GM12892 (cell line): Measurements from ENCODE around the gene ARHGAP26.

Source experiments
- POLR2A ChIP-seq: IDR thresholded peaks from 2 replicates; pipeline ENCODE4 v1.6.1; 2011; ENCODE audit warnings: low read depth, low read length, control low read depth
- TAF1 ChIP-seq: IDR thresholded peaks from 2 replicates; pipeline ENCODE4 v1.6.1; 2011; ENCODE audit warnings: low read depth, mild to moderate bottlenecking, control low read depth, low read length, borderline replicate concordance

- no peak for TF ChIP-seq TAF1
- TF ChIP-seq POLR2A = no peak
Observed at GRCh38 chr5:142756576-142756975, 13.6 kb upstream of the ARHGAP26 start.
